Panc1 (cell line): ENCODE measurements around the gene DBF4B. TPM values are rescaled to one million over a fixed set of nuclear protein-coding genes. Genes with fewer than 3 reads are reported as not detected.

Experiments
- ATAC-seq: fragments of 200-7000 bp; cut with Tn5 transposase; 2 replicates; pipeline ENCODE4 v1.9.1; 2020; ENCODE audit warnings: mild to moderate bottlenecking, moderate library complexity
- BruUV-seq: library from RNA; stranded (reverse); fragments of 400-500 nt; replicated peaks from 2 replicates; lab custom pipeline; 2021; lab: Mats Ljungman, UMichigan
- CTCF ChIA-PET: fragments of 300-600 bp; sonication (Branson Sonifier 250); formaldehyde crosslinking; loops from one replicate; lab custom pipeline; 2022; ENCODE audit warnings: antibody characterized with exemption; lab: Charles Lee
- POLR2A ChIA-PET: fragments of 300-600 bp; sonication (Branson Sonifier 250); formaldehyde crosslinking; loops from one replicate; lab custom pipeline; 2022; ENCODE audit warnings: antibody characterized with exemption; lab: Charles Lee
- DNase-seq: peaks from one replicate; pipeline ENCODE4 v3.0.0-alpha.2; 2010; ENCODE audit warnings: low read depth, low spot score
- H3K27ac ChIP-seq: 2 replicates; pipeline ENCODE4 v1.5.1; 2011; ENCODE audit warnings: mild to moderate bottlenecking, low read length, inconsistent platforms
- H3K27me3 ChIP-seq: fragments of 200-500 bp; sonication (Bioruptor generic); 2 replicates; pipeline ENCODE4 v1.6.0; 2014; ENCODE audit warnings: low read length, inconsistent platforms; ENCODE audit not compliant: control insufficient read depth, insufficient read depth
- H3K36me3 ChIP-seq: fragments of 200-500 bp; sonication (Bioruptor generic); 2 replicates; pipeline ENCODE4 v1.5.1; 2014; ENCODE audit warnings: inconsistent platforms, mild to moderate bottlenecking, low read length, moderate library complexity; ENCODE audit not compliant: control insufficient read depth, insufficient read depth
- H3K4me1 ChIP-seq: 2 replicates; pipeline ENCODE4 v1.5.1; 2011; ENCODE audit warnings: inconsistent platforms, mild to moderate bottlenecking, low read length, moderate library complexity; ENCODE audit not compliant: control insufficient read depth, insufficient read depth
- H3K4me3 ChIP-seq, 2 experiments: 2 replicates each; pipeline ENCODE4 v1.5.1; 2011 to 2012; ENCODE audit warnings: low read depth in 2 of 2, low read length in 2 of 2, mild to moderate bottlenecking in 2 of 2, inconsistent platforms in 1 of 2, moderate library complexity in 1 of 2
- H3K9me3 ChIP-seq: fragments of 200-500 bp; sonication (Bioruptor generic); 2 replicates; pipeline ENCODE4 v1.5.1; 2014; ENCODE audit warnings: low read depth, mild to moderate bottlenecking, inconsistent platforms, low read length, moderate library complexity; ENCODE audit not compliant: control insufficient read depth, insufficient read depth
- POLR2AphosphoS5 ChIP-seq: IDR thresholded peaks from 2 replicates; pipeline ENCODE4 v1.6.1; 2012; ENCODE audit warnings: mild to moderate bottlenecking, low read depth, low read length, moderate library complexity
- REST ChIP-seq, 2 experiments: IDR thresholded peaks; 2 replicates each; pipeline ENCODE4 v1.6.1; 2011 to 2012; ENCODE audit warnings: low read depth in 2 of 2, control low read depth in 1 of 2, low read length in 1 of 2, mild to moderate bottlenecking in 1 of 2, moderate library complexity in 1 of 2; ENCODE audit not compliant: insufficient read depth in 1 of 2
- SIN3A ChIP-seq: IDR thresholded peaks from 2 replicates; pipeline ENCODE4 v1.6.1; 2012; ENCODE audit warnings: low read depth, mild to moderate bottlenecking, low read length, moderate library complexity, borderline replicate concordance; ENCODE audit not compliant: insufficient read depth
- TCF7L2 ChIP-seq: IDR thresholded peaks from 2 replicates; pipeline ENCODE4 v1.6.1; 2011; ENCODE audit warnings: mild to moderate bottlenecking, low read depth, low read length, inconsistent platforms
- in situ Hi-C: cut with HindIII; loops from 2 replicates; pipeline ENCODE4 v1.10.0; 2016; ENCODE audit warnings: low sequenced_read_pairs, low pct_unique_long_range_greater_than_20kb
- intact Hi-C: fragments of 100-400 bp; cut with micrococcal nuclease; formaldehyde crosslinking; loops from one replicate; pipeline ENCODE4 v1.10.0; 2022; ENCODE audit not compliant: unreplicated experiment
- total RNA-seq: library from RNA; stranded (reverse); gene quantifications from one replicate; pipeline ENCODE4 v1.2.1, GENCODE V29; 2021; ENCODE audit not compliant: unreplicated experiment
- TF ChIP-seq, protein P1 (sequence below): fragments of 450-650 bp; IDR thresholded peaks from 2 replicates; pipeline ENCODE4 v1.5.1; 2017; ENCODE audit warnings: mild to moderate bottlenecking

The DBF4B gene
- total RNA-seq, 1 experiment from 2014 or later = 24.0 TPM

DNA sequence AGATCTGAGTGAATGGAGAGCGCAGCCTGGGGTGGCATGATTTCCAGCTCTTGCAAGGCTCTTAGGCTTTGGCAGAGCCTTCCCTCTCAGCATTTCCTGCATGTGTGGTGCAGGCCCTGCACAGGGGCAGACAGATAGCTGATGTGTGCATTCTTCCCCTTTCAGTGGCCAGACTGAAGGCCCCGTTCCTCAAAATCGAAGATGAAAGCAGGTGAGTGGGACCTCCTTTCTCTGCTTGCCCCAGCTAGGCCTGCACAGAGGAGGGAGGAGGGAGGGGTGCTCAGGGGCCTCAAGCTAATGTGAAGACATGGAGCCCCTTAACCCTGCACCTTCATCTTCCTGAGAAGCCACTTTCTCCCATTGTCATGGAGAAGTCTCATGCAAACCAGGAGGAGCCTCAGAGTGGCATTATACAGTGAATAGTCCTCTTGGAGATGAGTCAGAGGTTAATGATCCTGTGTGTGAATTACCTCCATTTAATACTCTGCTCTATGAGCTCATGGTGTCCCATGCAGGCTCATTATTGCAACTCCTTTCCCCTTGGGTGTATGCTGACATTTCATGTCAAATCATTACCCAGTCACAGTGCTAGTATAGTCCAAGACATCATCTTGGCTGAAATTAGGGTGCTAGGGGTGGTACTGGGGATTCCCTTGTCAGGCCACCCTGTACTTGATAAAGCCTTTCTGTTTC, 29.9 kb downstream of the DBF4B start:
- no peaks in the 10 kb centered on the region for H3K4me1 ChIP-seq
- no peak overlapping the region for H3K27ac ChIP-seq
- no peak for TF ChIP-seq SIN3A
- no peak for TF ChIP-seq REST (IDR thresholded peaks at IDR 0.05; ENCODE audit: insufficient read depth in 1 of 2, low read depth in 2 of 2, low read length in 1 of 2)
- TF ChIP-seq, protein P1, sequence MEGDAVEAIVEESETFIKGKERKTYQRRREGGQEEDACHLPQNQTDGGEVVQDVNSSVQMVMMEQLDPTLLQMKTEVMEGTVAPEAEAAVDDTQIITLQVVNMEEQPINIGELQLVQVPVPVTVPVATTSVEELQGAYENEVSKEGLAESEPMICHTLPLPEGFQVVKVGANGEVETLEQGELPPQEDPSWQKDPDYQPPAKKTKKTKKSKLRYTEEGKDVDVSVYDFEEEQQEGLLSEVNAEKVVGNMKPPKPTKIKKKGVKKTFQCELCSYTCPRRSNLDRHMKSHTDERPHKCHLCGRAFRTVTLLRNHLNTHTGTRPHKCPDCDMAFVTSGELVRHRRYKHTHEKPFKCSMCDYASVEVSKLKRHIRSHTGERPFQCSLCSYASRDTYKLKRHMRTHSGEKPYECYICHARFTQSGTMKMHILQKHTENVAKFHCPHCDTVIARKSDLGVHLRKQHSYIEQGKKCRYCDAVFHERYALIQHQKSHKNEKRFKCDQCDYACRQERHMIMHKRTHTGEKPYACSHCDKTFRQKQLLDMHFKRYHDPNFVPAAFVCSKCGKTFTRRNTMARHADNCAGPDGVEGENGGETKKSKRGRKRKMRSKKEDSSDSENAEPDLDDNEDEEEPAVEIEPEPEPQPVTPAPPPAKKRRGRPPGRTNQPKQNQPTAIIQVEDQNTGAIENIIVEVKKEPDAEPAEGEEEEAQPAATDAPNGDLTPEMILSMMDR = no peak
- no peak for TF ChIP-seq POLR2AphosphoS5
- no peak for TF ChIP-seq TCF7L2
- no peaks in the 10 kb centered on the region for H3K9me3 ChIP-seq
- H3K36me3 ChIP-seq = no peaks in the 10 kb centered on the region; the same call in 1 of the 2 replicates
- H3K27me3 ChIP-seq = no peaks in the 10 kb centered on the region
- intact Hi-C loops = no loop called here
- CTCF ChIA-PET = no interaction called here
- no peak for DNase-seq
- ATAC-seq = no peak
- in situ Hi-C loops = no loop called here
- POLR2A ChIA-PET = no interaction called here
- BruUV-seq = no TSS peak
- H3K4me3 ChIP-seq = no peak overlapping the region

GRCh38 chr17:44741316-44741715, 32.9 kb downstream of the DBF4B start:
- BruUV-seq = no TSS peak
- ChIA-PET POLR2A (no interaction called here), CTCF (no interaction called here)
- in situ Hi-C loops (no loop called here), intact Hi-C loops (no loop called here)
- no peaks in the 10 kb centered on the region for H3K4me1 ChIP-seq
- no peaks in the 10 kb centered on the region; the same call in 1 of the 2 replicates for H3K36me3 ChIP-seq
- no peak overlapping the region for H3K4me3 ChIP-seq
- H3K27ac ChIP-seq = no peak overlapping the region
- DNase-seq (no peak), ATAC-seq (no peak)
- no peaks in the 10 kb centered on the region for H3K27me3 ChIP-seq
- TF ChIP-seq, protein P1 = no peak
- TF ChIP-seq POLR2AphosphoS5 = no peak
- no peak for TF ChIP-seq REST (IDR thresholded peaks at IDR 0.05; ENCODE audit: insufficient read depth in 1 of 2, low read depth in 2 of 2, low read length in 1 of 2)
- no peak for TF ChIP-seq SIN3A
- no peak for TF ChIP-seq TCF7L2
- H3K9me3 ChIP-seq = no peaks in the 10 kb centered on the region
